Right ventricle myocardium inferior (tissue), 1 donor: ENCODE measurements around the gene ATP6V1B1. TPM values are rescaled to one million over a fixed set of nuclear protein-coding genes. Genes with fewer than 3 reads are reported as not detected.
A peak's percentile ranks its signal among the peaks of the same experiment; 100 is the strongest.

Source experiments
- ATAC-seq: fragments of 200-7000 bp; cut with Tn5 transposase; one replicate; pipeline ENCODE4 v1.9.1; 2020; ENCODE audit warnings: mild to moderate bottlenecking, moderate library complexity
- DNase-seq: peaks from one replicate; pipeline ENCODE4 v3.0.0; 2021; ENCODE audit errors: missing footprints
- intact Hi-C: fragments of 100-400 bp; cut with DNase I; formaldehyde crosslinking; loops from one replicate; pipeline ENCODE4 v1.11.0; 2022
- total RNA-seq: library from RNA; stranded (reverse); fragmentation: NEBNext Ultra II Directional; extraction: Animal tissue kit (Norgen Biotek cat#: 25700); gene quantifications from one replicate; pipeline ENCODE4 v1.2.1, GENCODE V29; 2021
- donor health status: DM: no; HTN: yes; CAD: no; lungs with severe emphysema.

ATP6V1B1 gene
- total RNA-seq, 1 donor from 2014 or later: not detected

DNA sequence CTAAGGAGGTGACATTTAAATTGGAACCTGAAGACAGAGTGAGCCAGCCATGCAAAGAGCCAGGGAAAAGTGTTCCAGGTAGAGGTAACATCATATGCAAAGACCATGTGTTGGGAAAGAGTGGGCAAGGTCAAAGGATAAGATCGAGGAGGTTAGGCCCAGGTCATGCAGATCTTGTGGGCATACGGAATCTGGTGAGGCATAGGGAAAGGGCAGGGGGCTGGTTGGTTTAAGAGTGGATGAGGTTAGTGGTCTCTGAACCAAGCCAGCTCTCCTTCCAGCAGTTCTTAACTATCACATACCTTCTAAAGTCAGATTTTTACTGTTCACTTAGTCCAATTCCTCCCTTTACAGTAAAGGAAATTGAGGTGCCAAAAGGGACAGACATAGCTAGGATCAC, 45.7 kb downstream of the ATP6V1B1 start:
- intact Hi-C loops: no loop called here
- no peak for DNase-seq

DNA sequence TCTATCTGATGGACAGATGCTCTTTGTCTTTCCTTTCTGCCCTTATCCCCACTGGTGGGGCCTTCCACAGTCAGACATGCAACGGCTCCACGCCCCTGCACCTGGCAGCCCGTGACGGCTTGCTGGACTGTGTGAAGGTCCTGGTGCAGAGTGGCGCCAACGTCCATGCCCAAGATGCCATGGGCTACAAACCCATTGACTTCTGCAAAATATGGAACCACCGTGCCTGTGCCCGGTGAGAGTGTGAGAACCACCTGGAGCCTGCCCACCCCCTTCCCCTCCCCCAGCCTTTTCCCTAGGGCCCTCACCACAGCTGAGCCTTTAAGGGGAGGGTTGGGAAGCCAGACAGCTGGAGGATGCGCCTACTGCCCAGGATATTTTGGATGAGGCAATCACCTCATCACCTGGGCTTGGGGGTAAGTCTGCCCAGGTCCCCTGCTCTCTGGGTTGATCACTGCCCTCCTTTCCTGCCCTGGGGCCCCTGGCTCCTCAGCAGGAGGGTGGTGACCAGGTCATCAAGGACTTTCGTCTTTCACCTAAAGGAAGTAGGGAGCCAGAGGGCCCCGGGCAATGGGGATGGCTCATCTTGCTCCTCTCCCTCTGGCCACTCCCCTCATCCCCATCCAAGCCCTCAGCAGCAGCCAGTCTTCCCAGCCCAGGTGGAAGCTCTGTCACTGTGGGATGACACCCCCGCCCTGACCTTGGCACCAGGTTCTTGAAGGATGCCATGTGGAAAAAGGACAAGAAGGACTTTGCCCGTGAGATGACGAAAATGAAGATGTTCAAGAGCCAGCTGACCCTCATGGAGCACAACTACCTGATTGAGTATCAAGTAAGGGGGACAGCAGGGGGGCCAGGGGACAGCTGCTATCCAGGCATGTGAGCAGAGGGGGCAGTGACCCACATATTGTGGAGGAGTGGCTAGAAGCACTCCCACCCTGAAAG, 46.4 kb downstream of the ATP6V1B1 start:
- DNase-seq: no peak
- ATAC-seq: no peak

More for the DNA sequence above, 45.7 kb downstream of the ATP6V1B1 start:
- no peak for ATAC-seq

DNA sequence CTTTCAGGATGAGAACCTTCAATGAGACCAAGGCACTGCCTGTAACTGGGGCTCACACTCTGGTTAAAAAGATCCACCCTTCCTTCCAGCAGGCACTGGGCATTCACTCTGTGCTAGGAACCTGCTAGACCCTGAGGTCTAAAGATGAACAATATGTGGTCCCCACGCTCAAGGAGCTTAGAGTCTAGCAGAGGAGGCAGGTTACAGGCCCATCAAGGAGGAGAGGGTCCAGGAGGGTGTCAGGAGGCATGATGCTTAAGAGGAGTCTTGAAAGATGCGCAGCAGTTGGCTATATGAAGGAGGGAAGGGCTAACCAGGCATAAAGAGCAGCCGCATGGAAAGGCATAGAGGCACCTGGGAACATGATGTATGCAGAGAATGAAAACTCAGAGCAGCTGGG, 47.3 kb downstream of the ATP6V1B1 start:
- intact Hi-C loops: no loop called here
- ATAC-seq (no peak), DNase-seq (no peak)

More for the DNA sequence above, 46.4 kb downstream of the ATP6V1B1 start:
- intact Hi-C loops: no loop called here

DNA sequence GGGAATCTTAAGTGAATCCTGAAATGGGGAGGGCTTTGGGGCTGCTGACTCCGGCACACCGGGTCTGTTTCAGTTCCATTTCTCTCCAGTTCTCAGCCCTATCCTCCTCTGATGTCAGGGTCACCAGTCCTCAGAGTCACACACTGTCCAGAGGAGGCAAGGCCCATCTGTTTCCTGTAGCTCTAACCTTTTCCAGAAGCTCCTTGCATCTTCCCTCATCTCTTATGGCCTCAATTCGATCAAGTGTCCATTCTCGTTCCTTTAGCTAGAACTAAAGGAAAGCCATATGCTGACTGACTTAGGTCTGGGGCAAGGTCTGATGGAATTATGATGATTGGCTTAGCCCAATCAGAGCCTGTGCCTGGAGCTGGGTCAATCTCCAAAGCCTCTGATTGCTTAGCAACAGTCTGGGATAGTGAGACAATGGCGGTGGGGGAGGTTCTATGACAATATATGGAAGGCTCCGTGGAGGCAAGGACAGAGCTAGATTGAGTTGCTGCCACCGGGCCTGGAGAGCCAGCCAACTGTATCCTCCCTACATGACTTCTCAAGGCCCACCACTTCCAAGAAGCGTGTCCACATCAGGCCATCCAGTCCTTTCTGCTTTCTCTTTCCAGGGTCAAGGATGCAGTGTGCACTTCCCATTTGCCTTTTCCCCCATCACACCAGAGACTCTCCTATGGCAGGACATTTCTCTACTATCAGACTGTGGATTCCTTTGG, 48.0 kb downstream of the ATP6V1B1 start:
- intact Hi-C loops: no loop called here
- no peak for DNase-seq

DNA sequence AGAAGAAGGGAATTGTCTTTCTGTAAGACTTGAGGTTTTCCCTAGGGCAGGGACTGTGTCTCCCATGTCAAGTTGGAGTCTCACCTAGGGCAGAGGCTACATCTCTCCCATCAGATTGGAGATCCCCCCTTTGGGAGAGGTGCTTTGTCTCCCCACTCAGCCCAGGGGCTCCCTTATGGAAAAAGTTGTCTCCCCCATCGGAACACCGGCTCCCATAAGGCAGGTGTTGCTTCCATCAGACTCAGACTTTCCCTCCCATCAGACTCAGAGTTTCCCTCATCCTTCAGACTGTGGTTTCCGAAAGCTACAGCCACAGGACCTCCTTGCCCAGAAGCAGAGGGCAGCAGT, 48.5 kb downstream of the ATP6V1B1 start:
- ATAC-seq (no peak), DNase-seq (no peak)
- intact Hi-C loops: no loop called here

More for the DNA sequence above, 48.0 kb downstream of the ATP6V1B1 start:
- no peak for ATAC-seq

DNA sequence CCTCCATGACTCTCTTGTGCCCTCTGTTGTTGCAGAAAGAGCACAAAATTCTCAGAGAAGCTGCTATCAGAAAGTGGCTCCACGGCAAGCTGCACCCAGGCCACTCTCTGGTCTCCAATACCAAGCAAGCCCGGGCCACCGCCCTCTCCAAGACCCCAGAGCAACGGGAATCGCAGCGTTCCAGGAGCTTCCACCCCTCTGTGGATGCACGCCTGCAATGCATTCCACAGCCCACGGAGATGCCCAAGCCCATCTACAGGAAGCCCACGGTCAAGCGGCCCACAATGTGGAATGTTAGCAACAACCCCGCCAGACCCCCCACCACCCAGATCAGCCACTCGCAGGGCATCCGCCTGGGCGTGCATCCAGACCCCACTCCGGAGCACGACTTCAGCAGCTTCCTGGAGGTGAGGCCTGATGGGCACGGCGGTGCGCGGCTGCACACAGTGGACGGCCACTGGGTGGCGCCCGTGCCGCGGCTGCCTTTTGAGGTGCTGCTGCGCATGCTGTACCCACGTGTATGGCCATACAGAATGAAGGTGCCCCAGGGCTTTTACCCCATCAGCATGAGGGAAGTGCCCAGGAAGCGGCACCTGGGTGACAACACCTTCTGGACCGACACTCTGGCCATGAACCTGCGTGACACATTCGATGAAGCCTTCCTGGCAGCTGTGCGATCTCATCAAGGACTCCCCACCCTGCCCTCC, 49.0 kb downstream of the ATP6V1B1 start:
- intact Hi-C loops: no loop called here
- DNase-seq (peak; percentile 89), ATAC-seq (peak; percentile 63)

DNA sequence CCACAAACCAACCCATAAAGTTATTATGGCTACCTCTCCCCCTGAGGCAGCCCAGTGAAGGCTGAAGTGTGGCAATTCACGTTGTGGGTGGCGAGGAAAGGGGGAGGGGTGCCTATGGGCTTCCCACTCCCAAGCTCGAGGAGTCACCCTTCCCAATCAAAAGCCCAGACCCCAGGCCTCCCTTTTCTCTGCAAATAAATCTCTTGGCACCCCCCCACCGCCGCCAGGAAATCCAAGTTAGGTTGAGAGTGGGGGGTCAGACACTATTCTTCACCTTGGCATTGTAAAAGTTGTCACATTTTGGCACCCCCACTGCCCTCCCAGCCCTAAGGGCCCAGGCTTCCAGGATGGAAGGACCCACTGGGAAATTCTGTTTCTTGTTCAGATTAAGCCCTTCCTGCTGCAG, 49.6 kb downstream of the ATP6V1B1 start:
- ATAC-seq: no peak
- intact Hi-C loops: no loop called here
- DNase-seq: no peak

DNA sequence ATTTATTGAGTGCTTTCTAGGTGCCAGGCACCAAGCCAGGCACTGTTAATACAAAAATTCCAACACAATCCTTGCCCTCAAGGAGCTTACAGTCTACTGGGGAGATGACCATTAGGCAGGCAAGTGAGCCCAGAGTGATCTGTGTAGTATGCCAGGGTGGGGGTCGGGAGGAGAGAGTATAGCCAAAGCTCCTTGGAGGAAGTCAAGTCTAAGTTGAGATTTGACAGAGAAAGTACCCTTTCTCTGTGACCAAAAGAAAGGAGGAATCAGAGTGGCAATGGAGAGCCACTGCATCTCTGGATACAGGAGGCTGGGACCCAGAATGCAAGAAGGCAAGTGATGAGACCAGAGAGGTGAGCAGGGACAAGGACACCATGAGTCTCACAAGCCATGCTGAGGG, 50.3 kb downstream of the ATP6V1B1 start:
- ATAC-seq: no peak
- no peak for DNase-seq
- intact Hi-C loops: no loop called here

DNA sequence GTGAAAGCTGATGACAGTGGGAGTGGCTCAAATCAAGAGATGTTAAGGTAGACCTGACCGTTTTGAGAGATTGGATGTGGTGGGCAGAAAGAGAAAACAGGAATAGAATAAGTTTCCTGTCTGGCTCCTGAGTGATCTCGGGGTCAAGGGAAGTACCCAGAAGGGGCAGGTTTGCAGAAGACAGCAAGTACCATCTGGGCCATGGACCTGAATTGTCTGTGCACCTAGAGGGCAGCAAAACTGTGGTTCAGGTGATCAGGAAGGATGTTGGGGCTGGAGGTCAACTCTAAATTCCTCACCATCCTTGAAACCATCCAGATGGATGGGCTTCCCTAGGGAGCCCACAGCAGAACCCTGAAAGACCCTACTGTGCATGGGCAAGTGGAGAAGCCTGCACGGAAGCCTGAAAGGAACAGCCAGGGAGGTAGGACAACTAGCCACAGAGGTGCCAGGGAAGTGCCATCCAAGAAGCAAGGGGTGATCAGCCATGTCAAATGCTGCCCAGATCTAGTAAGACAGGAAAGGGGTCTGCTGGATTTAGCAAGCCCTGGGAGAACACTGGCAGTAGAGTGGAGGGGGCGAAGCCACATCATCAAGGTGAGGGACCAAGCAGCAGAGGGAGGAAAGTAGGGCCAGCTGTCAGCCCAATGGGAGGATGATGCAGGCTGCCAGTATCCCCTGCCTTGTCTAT, 50.9 kb downstream of the ATP6V1B1 start:
- no peak for DNase-seq
- ATAC-seq: no peak
- intact Hi-C loops: no loop called here

DNA sequence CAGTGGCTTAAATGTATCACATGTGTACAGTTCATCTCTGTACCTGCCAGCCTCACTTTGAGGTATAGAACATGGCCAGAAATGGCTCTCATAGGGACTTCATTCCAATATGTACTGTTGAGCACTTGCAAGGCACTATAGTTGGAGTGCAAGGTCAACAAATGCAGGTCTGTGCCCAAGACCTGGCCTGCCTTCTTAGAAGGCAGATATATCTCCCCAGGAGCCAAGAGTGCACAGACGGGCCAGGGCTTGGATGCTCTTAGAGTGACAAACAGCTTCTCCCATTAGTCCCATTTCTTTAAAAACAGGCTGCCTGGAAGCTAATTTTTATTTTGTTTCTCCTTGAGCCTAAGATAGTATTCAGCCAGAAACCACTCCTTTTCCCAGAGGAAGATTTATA, 51.7 kb downstream of the ATP6V1B1 start:
- intact Hi-C loops: no loop called here
- no peak for ATAC-seq
- DNase-seq: no peak

DNA sequence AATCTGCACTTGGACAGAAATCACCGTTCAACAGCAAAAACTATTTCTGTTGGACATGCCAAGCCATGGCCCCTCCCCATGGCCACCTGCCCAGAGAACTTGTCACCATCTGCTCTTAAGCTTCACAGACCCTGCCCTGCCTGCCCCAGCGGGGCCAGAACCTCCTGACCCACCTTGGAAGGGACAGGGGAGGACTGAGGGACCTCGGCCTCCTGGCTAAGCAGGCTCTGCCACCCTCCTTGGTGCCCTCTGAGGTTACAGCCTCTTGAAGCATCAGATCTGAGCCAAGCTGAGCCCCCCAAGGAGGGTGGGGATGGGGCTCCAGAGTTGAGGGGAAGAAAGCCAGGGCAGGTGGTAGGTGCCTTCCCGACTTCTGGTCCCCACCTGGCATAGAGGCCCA, 52.5 kb downstream of the ATP6V1B1 start:
- ATAC-seq: no peak
- intact Hi-C loops: no loop called here

DNA sequence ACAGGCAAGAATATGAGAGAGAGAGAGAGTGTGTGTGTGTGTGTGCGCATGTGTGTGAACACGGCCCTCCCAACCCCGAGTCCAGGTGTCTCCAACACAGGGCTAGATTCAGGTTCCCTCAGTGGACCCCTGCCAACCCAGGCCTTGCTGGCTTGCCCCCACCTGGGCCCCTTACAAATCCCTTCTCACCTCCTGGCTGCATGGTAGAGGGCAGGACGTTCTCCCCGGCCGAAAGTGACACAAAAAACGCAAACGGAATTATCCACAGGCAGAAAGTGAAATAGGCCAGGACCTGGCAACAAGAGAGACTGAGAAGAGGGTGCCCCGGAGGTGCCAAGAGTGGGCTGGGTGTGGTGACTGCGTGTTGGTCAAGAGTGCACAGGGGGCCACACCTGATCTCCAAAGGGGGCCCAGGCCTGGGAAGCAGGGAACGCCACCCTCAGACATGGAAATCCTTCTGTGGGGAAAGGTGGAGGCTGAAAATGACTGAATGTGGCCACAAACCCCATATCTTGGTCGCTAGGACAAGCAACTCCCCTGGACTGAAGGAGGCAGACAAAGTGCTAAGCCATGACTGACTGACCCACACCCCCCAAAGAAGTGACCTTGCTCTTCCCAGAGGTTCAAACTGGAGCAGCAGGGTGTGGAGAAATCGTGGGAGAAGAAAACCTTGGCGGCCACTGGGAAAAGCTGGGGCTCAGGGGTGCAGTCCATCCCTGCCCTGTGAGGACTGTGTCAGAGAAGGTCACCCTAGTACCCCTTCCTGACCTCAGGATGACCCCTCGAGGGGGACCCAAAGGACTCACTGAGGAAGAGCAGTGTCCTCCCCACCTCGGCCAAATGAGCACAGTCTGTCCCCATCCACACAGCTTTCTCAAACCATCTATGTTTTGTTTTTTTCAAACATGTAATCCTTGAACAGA, 53.3 kb downstream of the ATP6V1B1 start:
- DNase-seq: no peak
- no peak for ATAC-seq
- intact Hi-C loops: no loop called here

More for the DNA sequence above, 52.5 kb downstream of the ATP6V1B1 start:
- no peak for DNase-seq

DNA sequence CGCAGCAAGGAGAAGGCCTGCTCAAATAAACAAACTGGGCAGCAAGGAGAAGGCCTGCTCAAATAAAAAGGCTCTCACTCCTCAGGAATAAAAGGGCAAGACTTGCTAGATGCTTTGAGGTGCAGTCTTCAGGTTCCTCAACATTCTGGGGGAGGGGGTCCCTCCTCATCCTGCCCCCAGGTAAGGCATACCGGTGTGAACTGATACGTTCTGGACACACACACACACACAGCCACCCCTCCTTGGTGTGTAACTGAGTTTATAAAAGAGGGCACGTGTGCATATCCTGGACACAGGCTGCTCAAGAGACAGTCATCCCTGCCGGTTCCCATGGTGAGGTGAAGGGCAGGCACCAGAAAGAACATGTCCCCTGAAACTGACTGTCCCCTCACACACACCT, 54.5 kb downstream of the ATP6V1B1 start:
- intact Hi-C loops: no loop called here
- no peak for ATAC-seq
- DNase-seq: no peak

DNA sequence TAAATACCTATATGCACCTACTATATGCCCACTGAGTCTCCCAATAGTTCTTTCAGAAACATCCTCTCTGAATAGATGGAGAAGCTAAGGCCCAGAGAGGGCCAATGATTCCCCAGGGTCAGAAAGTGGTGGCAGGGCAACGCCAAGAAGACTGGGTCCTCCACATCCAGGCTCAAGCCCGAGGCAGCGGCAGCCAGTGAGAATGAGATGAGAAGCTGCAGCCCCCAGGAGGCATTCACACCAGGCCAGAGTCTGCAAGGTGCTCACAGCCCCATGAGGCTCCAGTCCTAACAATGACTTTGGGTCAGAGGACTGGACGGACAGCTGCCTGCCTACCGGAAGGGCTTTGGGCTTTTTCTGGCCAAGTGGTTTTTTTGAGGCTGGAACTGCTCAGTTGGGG, 55.4 kb downstream of the ATP6V1B1 start:
- DNase-seq (no peak), ATAC-seq (no peak)
- intact Hi-C loops: no loop called here

DNA sequence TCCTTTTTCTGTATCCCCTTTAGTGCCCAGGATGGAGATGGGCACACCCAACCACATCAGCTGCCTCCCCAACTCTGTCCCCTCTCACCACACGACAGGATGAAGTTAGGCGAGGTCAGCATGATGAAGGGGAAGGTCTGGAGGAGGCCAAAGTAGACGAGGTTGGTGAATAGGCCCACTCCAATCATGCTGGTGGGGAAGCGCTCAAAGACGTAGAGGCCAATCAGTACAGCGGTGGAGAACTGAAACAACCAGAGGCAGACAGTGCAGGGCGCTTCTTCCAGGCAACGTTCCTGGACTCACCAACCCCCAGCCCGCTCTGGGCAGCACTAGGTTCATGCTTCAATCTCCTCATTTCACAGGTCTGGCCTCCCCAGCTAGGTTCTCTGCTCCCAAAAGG, 56.0 kb downstream of the ATP6V1B1 start:
- ATAC-seq (no peak), DNase-seq (no peak)
- intact Hi-C loops: no loop called here

DNA sequence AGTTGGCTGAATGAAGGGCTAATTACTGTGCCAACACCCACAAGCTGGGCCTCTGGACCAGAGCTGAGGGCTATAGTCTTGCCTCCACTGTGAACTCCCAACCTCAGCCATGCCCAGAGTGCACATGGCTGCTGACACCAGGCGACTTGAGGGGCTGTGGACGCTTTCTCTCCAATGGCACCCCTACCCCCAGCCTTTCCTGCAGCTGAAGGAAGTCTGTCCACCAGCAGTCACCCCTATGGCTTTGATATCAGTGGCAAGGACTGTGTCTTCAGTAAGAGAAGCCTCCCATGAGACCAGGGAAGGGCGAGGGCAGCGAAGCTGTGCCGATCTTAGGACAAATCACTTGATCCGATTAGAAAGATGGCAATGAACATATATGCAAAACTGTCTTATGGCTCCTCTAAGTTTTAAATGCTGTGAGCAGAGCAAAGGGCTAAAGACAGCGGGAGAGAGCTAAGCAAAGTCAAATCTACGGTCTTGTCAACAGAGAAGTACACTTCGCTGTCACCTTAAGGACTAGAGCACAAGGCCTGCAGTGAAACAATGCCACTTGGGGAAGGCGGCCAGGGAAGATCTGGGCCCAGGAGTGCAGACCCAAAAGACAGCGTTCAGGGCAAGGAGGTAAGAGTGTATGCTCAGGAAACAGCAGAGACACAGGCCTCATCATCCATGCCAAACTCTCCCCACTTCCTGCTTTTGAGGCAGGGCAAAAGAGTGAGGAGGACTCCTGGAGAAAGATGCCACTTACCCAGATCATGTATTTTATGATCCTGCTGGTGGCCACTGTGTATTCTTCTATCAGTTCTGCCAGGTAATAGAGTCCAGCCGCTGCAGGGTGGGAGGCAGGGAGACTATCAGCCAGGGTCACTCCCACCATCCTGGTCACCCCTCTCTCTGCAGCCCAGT, 57.5 kb downstream of the ATP6V1B1 start:
- ATAC-seq (no peak), DNase-seq (no peak)
- intact Hi-C loops: no loop called here
